Stimulated activated CD4-positive, alpha-beta T cell treated with anti-CD3 and anti-CD28 coated beads, TNF-alpha, amount 100 ng/mL, for 4 hours (primary cell): ENCODE measurements around the gene INSYN1.
"Not testable (repeated sequence)": the region's sequence is repeated elsewhere in the genome, so short reads cannot be mapped to it uniquely, and the experiment has no call there.

ENCODE experiments used
- DNase-seq, 3 experiments: peaks; one replicate each; pipeline ENCODE4 v3.0.0-alpha.2; 2020; ENCODE audit warnings: low read depth in 3 of 3

INSYN1 gene

GRCh38 chr15:73714695-73715301, 38.4 kb downstream of the INSYN1 start:
- DNase-seq: no peak

GRCh38 chr15:73712107-73712506, 41.0 kb downstream of the INSYN1 start:
- DNase-seq: no peak

GRCh38 chr15:73711526-73711925, 41.6 kb downstream of the INSYN1 start:
- no peak for DNase-seq

- DNase-seq: no peak
Observed at GRCh38 chr15:73710321-73710720, 42.8 kb downstream of the INSYN1 start.

- no peak for DNase-seq
Observed at GRCh38 chr15:73709686-73710085, 43.5 kb downstream of the INSYN1 start.

- DNase-seq: no peak
Observed at GRCh38 chr15:73709241-73709640, 43.9 kb downstream of the INSYN1 start.

- no peak for DNase-seq
Observed at GRCh38 chr15:73708691-73709090, 44.5 kb downstream of the INSYN1 start.

GRCh38 chr15:73704869-73705645, 48.1 kb downstream of the INSYN1 start:
- peak; percentile 32 to 44 (median 35) for DNase-seq

- not testable (repeated sequence) for DNase-seq
Observed at GRCh38 chr15:73704142-73704868, 48.8 kb downstream of the INSYN1 start.

- DNase-seq: not testable (repeated sequence)
Observed at GRCh38 chr15:73703601-73704000, 49.5 kb downstream of the INSYN1 start.

- DNase-seq: not testable (repeated sequence)
Observed at GRCh38 chr15:73702311-73703239, 50.6 kb downstream of the INSYN1 start.

- peak; percentile 41 to 60 (median 49) for DNase-seq
Observed at GRCh38 chr15:73700041-73700842, 52.9 kb downstream of the INSYN1 start.

GRCh38 chr15:73699249-73700040, 53.7 kb downstream of the INSYN1 start:
- no peak for DNase-seq

GRCh38 chr15:73697033-73697467, 56.1 kb downstream of the INSYN1 start:
- DNase-seq: peak; percentile 38 to 45 (median 39)

- no peak for DNase-seq
Observed at GRCh38 chr15:73696641-73697001, 56.5 kb downstream of the INSYN1 start.

- no peak for DNase-seq
Observed at GRCh38 chr15:73695773-73696640, 57.1 kb downstream of the INSYN1 start.

GRCh38 chr15:73694419-73694818, 58.7 kb downstream of the INSYN1 start:
- DNase-seq: no peak

- no peak for DNase-seq
Observed at GRCh38 chr15:73691396-73691795, 61.8 kb downstream of the INSYN1 start.

- DNase-seq: no peak
Observed at GRCh38 chr15:73688455-73688854, 64.7 kb downstream of the INSYN1 start.
